Cardiac muscle cell (in vitro differentiated cells and primary cell): ENCODE results near the gene SYNPO2. TPM values are rescaled to one million over a fixed set of nuclear protein-coding genes. Genes with fewer than 3 reads are reported as not detected.
A peak's percentile ranks its signal among the peaks of the same experiment; 100 is the strongest.

Experiments
- DNase-seq, 2 donors: peaks; one replicate each; pipeline versions ENCODE4 v3.0.0 to v3.0.0-alpha.2; 2010 to 2017; ENCODE audit warnings: low read depth in 1 of 2, low spot score in 1 of 2
- H3K27ac ChIP-seq: fragments of 200-600 bp; sonication (generic); 2 replicates; pipeline ENCODE4 v1.5.1; 2016
- H3K27me3 ChIP-seq: fragments of 200-600 bp; sonication (generic); 2 replicates; pipeline ENCODE4 v1.6.0; 2016; ENCODE audit warnings: control low read depth
- H3K36me3 ChIP-seq: fragments of 200-600 bp; sonication (generic); 2 replicates; pipeline ENCODE4 v1.5.1; 2016; ENCODE audit warnings: control low read depth
- H3K4me1 ChIP-seq: fragments of 200-600 bp; sonication (generic); 2 replicates; pipeline ENCODE4 v1.8.1; 2017; ENCODE audit warnings: low read depth, mild to moderate bottlenecking, mixed run types
- H3K4me3 ChIP-seq: fragments of 200-600 bp; sonication (generic); 2 replicates; pipeline ENCODE4 v1.5.1; 2016; ENCODE audit warnings: mild to moderate bottlenecking
- H3K9me3 ChIP-seq: fragments of 200-600 bp; sonication (generic); 2 replicates; pipeline ENCODE4 v1.5.1; 2017; ENCODE audit warnings: low read depth, mild to moderate bottlenecking, control low read depth
- polyA plus RNA-seq: library from polyadenylated mRNA; unstranded; fragments of >200 nt; fragmentation: Nextera tagmentation; extraction: Ambion mirVana; gene quantifications from 2 replicates; pipeline ENCODE4 v1.2.1, GENCODE V29; 2016
- total RNA-seq: library from RNA; depleted of rRNA; stranded (reverse); fragments of >200 nt; gene quantifications from 2 replicates; pipeline ENCODE4 v1.2.3, GENCODE V29; 2016
- TF ChIP-seq, protein P1 (sequence below): IDR thresholded peaks from 2 replicates; pipeline ENCODE4 v1.5.1; 2012; ENCODE audit warnings: low read depth, mild to moderate bottlenecking, low read length

The SYNPO2 gene
- total and polyA plus RNA-seq, 2 experiments from 2014 or later, result 14.7 to 35.6 TPM

- DNase-seq, result no peak
- TF ChIP-seq, protein P1, sequence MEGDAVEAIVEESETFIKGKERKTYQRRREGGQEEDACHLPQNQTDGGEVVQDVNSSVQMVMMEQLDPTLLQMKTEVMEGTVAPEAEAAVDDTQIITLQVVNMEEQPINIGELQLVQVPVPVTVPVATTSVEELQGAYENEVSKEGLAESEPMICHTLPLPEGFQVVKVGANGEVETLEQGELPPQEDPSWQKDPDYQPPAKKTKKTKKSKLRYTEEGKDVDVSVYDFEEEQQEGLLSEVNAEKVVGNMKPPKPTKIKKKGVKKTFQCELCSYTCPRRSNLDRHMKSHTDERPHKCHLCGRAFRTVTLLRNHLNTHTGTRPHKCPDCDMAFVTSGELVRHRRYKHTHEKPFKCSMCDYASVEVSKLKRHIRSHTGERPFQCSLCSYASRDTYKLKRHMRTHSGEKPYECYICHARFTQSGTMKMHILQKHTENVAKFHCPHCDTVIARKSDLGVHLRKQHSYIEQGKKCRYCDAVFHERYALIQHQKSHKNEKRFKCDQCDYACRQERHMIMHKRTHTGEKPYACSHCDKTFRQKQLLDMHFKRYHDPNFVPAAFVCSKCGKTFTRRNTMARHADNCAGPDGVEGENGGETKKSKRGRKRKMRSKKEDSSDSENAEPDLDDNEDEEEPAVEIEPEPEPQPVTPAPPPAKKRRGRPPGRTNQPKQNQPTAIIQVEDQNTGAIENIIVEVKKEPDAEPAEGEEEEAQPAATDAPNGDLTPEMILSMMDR, result no peak
- Histone ChIP-seq H3K27ac (no peak overlapping the region), H3K36me3 (peaks cover 5% of the 10 kb centered on the region), H3K4me1 (peaks cover 14% of the 10 kb centered on the region), H3K4me3 (no peak overlapping the region), H3K9me3 (no peaks in the 10 kb centered on the region), H3K27me3 (no peaks in the 10 kb centered on the region)
These were observed 144.4 kb downstream of the SYNPO2 start for GRCh38 chr4:119032921-119033685.

- Histone ChIP-seq H3K4me3 (no peak overlapping the region), H3K27me3 (no peaks in the 10 kb centered on the region), H3K4me1 (peaks cover 14% of the 10 kb centered on the region), H3K9me3 (no peaks in the 10 kb centered on the region), H3K27ac (peak overlapping the region; percentile 10), H3K36me3 (peaks cover 5% of the 10 kb centered on the region)
- DNase-seq, result no peak
- TF ChIP-seq, protein P1, result no peak
These were observed 145.8 kb downstream of the SYNPO2 start for GRCh38 chr4:119034276-119035008.

DNA sequence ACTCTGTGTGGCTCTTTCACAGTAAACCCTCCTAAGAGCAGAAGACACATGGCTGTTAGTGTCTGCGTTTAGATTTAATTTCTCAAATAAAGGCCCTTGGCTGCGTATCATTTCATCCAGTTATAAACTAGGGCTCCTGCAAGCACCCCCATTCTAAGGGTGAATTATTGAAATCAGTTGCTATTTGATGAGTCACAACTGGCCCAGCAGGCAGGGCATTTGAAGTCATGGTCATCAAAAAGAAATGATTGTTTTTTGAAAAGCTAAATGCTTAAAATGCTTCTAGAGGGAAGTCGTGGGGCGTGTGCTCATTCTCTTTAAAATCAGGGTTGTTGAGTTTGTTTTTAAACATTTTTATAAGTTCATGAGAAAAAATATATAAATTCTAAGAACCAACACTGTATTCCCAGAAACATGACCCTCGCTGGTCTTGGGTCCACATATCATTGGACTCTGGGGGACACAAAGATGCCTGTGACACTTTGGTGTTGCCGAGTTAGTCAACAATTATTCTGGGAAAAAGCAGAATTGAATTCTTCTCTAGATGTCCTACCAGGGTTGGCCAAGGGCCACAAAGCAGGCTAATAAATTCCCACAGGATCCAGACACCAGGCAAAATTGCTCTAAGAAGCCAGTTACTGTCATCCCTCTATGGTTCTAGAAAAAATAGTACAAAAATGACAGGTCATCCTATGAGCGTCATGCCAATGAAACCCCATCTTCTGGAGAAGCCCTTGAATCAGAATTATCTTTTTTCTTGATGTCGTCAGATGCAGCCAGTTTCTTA lies 147.5 kb downstream of the SYNPO2 start:
- peaks cover 18% of the 10 kb centered on the region for H3K4me1 ChIP-seq
- H3K27me3 ChIP-seq, result no peaks in the 10 kb centered on the region
- peak overlapping the region; percentile 34 for H3K27ac ChIP-seq
- TF ChIP-seq, protein P1, result no peak
- no peaks in the 10 kb centered on the region for H3K36me3 ChIP-seq
- H3K9me3 ChIP-seq, result no peaks in the 10 kb centered on the region
- no peak for DNase-seq
- H3K4me3 ChIP-seq, result no peak overlapping the region

GRCh38 chr4:119037709-119038108 lies 149.1 kb downstream of the SYNPO2 start:
- TF ChIP-seq, protein P1, result no peak
- Histone ChIP-seq H3K36me3 (no peaks in the 10 kb centered on the region), H3K4me3 (no peak overlapping the region), H3K27me3 (no peaks in the 10 kb centered on the region), H3K4me1 (peaks cover 21% of the 10 kb centered on the region), H3K27ac (no peak overlapping the region), H3K9me3 (no peaks in the 10 kb centered on the region)
- DNase-seq, result no peak

DNA sequence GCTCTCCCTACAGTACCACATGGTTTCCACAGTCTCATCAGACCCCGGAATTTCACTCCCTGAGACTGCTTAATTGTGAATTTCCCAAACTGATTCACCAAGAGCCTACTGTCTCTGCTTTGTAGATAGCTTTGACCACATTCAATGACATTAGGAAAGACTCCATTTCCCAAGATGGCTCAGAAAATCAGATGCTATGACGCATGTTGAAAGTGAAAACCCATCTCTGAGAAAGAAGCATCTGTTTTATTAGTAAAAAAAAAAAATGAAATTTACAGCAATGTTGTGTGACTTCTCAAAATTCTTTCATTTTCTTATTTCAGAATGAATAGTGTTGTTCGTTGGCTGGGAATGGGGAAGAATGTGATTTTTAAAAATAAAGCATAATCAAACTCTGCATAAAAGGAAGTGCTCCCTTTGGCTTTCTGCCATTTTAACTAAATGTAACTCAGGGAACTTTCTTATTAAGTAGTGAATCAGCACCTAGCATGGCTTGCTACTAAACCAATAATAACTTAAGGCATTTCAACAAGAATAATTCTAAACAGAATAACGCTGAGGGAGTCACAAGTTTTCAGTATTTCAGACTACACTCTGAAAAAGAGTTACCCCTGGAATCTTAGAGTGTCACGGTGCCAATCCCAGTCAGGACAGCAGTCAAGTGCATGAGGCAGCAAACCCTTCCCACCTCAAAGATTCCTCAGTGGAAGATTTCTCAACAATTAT lies 149.6 kb downstream of the SYNPO2 start:
- no peak overlapping the region for H3K27ac ChIP-seq
- TF ChIP-seq, protein P1, result no peak
- peak in 1 of 2 donors; percentile 54 for DNase-seq
- no peak overlapping the region for H3K4me3 ChIP-seq
- peaks cover 21% of the 10 kb centered on the region for H3K4me1 ChIP-seq
- no peaks in the 10 kb centered on the region for H3K36me3 ChIP-seq
- H3K9me3 ChIP-seq, result no peaks in the 10 kb centered on the region
- no peaks in the 10 kb centered on the region for H3K27me3 ChIP-seq
